Astrocyte (in vitro differentiated cells and primary cell): ENCODE data around the gene TPX2. TPM values are rescaled to one million over a fixed set of nuclear protein-coding genes. Genes with fewer than 3 reads are reported as not detected.

Experiments
- DNase-seq: peaks from one replicate; pipeline ENCODE4 v3.0.0-alpha.2; 2010; ENCODE audit warnings: low read depth
- FAIRE-seq: peaks from 2 replicates; lab custom pipeline; 2011; peaks lifted over from hg19 to GRCh38; lab: Jason Lieb, UNC
- H2AFZ ChIP-seq: 2 replicates; pipeline ENCODE4 v1.6.0; 2012; ENCODE audit warnings: low read depth, low read length, inconsistent platforms
- H3K27ac ChIP-seq: 2 replicates; pipeline ENCODE4 v1.5.1; 2011; ENCODE audit warnings: low read depth, low read length, inconsistent platforms
- H3K27me3 ChIP-seq: 2 replicates; pipeline ENCODE4 v1.6.0; 2011; ENCODE audit warnings: low read length, inconsistent platforms; ENCODE audit not compliant: insufficient read depth
- H3K36me3 ChIP-seq: 2 replicates; pipeline ENCODE4 v1.5.1; 2011; ENCODE audit warnings: low read length, inconsistent platforms; ENCODE audit not compliant: insufficient read depth
- H3K4me1 ChIP-seq: 2 replicates; pipeline ENCODE4 v1.5.1; 2011; ENCODE audit warnings: low read length, inconsistent platforms; ENCODE audit not compliant: insufficient read depth
- H3K4me2 ChIP-seq: 2 replicates; pipeline ENCODE4 v1.6.0; 2012; ENCODE audit warnings: low read length, inconsistent platforms
- H3K4me3 ChIP-seq: 2 replicates; pipeline ENCODE4 v1.5.1; 2011; ENCODE audit warnings: low read depth, mild to moderate bottlenecking, low read length, inconsistent platforms; ENCODE audit not compliant: insufficient read depth
- H3K79me2 ChIP-seq: 2 replicates; pipeline ENCODE4 v1.6.0; 2012; ENCODE audit warnings: mild to moderate bottlenecking, low read length, inconsistent platforms; ENCODE audit not compliant: insufficient read depth
- H3K9ac ChIP-seq: 2 replicates; pipeline ENCODE4 v1.6.0; 2012; ENCODE audit warnings: mild to moderate bottlenecking, low read length, inconsistent platforms
- H3K9me3 ChIP-seq: 2 replicates; pipeline ENCODE4 v1.5.1; 2012; ENCODE audit warnings: low read depth, mild to moderate bottlenecking, low read length, inconsistent platforms; ENCODE audit not compliant: insufficient read depth
- H4K20me1 ChIP-seq: 2 replicates; pipeline ENCODE4 v1.6.0; 2012; ENCODE audit warnings: low read length, inconsistent platforms; ENCODE audit not compliant: insufficient read depth
- H3K27ac Mint-ChIP-seq: one replicate; pipeline ENCODE4 v1.8.0; 2021; ENCODE audit warnings: mild to moderate bottlenecking, mixed read lengths; ENCODE audit not compliant: unreplicated experiment
- H3K27me3 Mint-ChIP-seq: one replicate; pipeline ENCODE4 v1.8.0; 2021; ENCODE audit warnings: low read depth, mixed read lengths; ENCODE audit not compliant: unreplicated experiment
- H3K36me3 Mint-ChIP-seq: one replicate; pipeline ENCODE4 v1.8.0; 2021; ENCODE audit warnings: low read depth, mixed read lengths; ENCODE audit not compliant: unreplicated experiment
- H3K4me1 Mint-ChIP-seq: one replicate; pipeline ENCODE4 v1.8.0; 2021; ENCODE audit warnings: low read depth, mixed read lengths; ENCODE audit not compliant: unreplicated experiment
- H3K4me3 Mint-ChIP-seq: one replicate; pipeline ENCODE4 v1.8.0; 2021; ENCODE audit warnings: mild to moderate bottlenecking, moderate library complexity, mixed read lengths; ENCODE audit not compliant: unreplicated experiment
- H3K9me3 Mint-ChIP-seq: one replicate; pipeline ENCODE4 v1.8.0; 2021; ENCODE audit warnings: mild to moderate bottlenecking, mixed read lengths; ENCODE audit not compliant: unreplicated experiment
- CTCF ChIP-seq: IDR thresholded peaks from 2 replicates; pipeline ENCODE4 v1.5.1; 2011; ENCODE audit warnings: low read depth, mild to moderate bottlenecking, inconsistent platforms, low read length, moderate library complexity; ENCODE audit not compliant: insufficient read depth
- EZH2 ChIP-seq: IDR thresholded peaks from 2 replicates; pipeline ENCODE4 v1.6.1; 2012; ENCODE audit warnings: mild to moderate bottlenecking, low read length, inconsistent platforms; ENCODE audit not compliant: insufficient read depth
- total RNA-seq: library from RNA; stranded (reverse); gene quantifications from 2 replicates; pipeline ENCODE4 v1.2.1, GENCODE V29; 2021

The TPX2 gene
- total RNA-seq, 1 donor from 2014 or later: 41.6 TPM

GRCh38 chr20:31699801-31700728 lies 39.0 kb upstream of the TPX2 start:
- H3K36me3 ChIP-seq: peaks cover 4% of the 10 kb centered on the region
- peaks cover 4% of the 10 kb centered on the region for H4K20me1 ChIP-seq
- H3K79me2 ChIP-seq: peaks cover 93% of the 10 kb centered on the region
- FAIRE-seq (no peak), DNase-seq (no peak)
- H2AFZ ChIP-seq: no peak overlapping the region
- no peak overlapping the region for H3K4me3 ChIP-seq
- H3K4me1 ChIP-seq: peaks cover 41% of the 10 kb centered on the region
- no peaks in the 10 kb centered on the region for H3K27me3 Mint-ChIP-seq
- H3K27ac Mint-ChIP-seq: peak overlapping the region; percentile 99
- H3K9ac ChIP-seq: peak overlapping the region; percentile 59
- peaks cover 60% of the 10 kb centered on the region for H3K4me1 Mint-ChIP-seq
- no peak overlapping the region for H3K4me3 Mint-ChIP-seq
- peak overlapping the region; percentile 49 for H3K4me2 ChIP-seq
- no peaks in the 10 kb centered on the region for H3K9me3 ChIP-seq
- TF ChIP-seq EZH2 (no peak), CTCF (no peak)
- peaks cover 3% of the 10 kb centered on the region for H3K9me3 Mint-ChIP-seq
- H3K36me3 Mint-ChIP-seq: peaks cover 29% of the 10 kb centered on the region
- H3K27me3 ChIP-seq: no peaks in the 10 kb centered on the region
- H3K27ac ChIP-seq: peak overlapping the region; percentile 88

DNA sequence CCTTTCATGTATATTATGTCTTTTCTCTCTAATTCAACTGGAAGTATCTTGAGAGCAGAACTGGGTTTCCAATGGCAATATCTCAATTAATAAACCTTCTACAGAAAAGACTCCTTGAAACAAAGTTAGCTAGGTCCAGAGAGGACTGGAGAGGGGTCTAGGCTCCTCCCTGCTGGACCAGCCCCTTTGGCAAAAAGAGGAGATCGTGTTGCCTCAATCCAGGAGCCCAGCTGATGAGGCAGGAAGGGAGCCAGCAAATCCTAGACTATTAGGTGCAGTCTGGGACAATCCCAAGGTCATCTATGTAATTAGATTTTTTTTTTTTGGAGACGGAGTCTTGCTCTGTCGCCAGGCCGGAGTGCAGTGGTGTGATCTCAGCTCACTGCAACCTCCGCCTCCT lies 38.3 kb upstream of the TPX2 start:
- FAIRE-seq (no peak), DNase-seq (no peak)
- H3K9ac ChIP-seq: no peak overlapping the region
- peaks cover 42% of the 10 kb centered on the region for H3K4me1 ChIP-seq
- no peak overlapping the region for H2AFZ ChIP-seq
- Mint-ChIP-seq H3K9me3 (peaks cover 3% of the 10 kb centered on the region), H3K27ac (peak overlapping the region; percentile 41), H3K36me3 (peaks cover 29% of the 10 kb centered on the region), H3K4me1 (peaks cover 57% of the 10 kb centered on the region), H3K4me3 (no peak overlapping the region), H3K27me3 (no peaks in the 10 kb centered on the region)
- H3K27ac ChIP-seq: no peak overlapping the region
- H3K36me3 ChIP-seq: peaks cover 4% of the 10 kb centered on the region
- H3K27me3 ChIP-seq: no peaks in the 10 kb centered on the region
- TF ChIP-seq EZH2 (no peak), CTCF (no peak)
- no peaks in the 10 kb centered on the region for H3K9me3 ChIP-seq
- no peaks in the 10 kb centered on the region for H4K20me1 ChIP-seq
- no peak overlapping the region for H3K4me2 ChIP-seq
- no peak overlapping the region for H3K4me3 ChIP-seq
- peaks cover 93% of the 10 kb centered on the region for H3K79me2 ChIP-seq

- Histone ChIP-seq H3K4me2 (no peak overlapping the region), H3K27ac (no peak overlapping the region), H3K4me1 (peaks cover 35% of the 10 kb centered on the region), H3K27me3 (no peaks in the 10 kb centered on the region), H3K9ac (no peak overlapping the region), H3K79me2 (peaks cover 93% of the 10 kb centered on the region), H2AFZ (no peak overlapping the region), H3K9me3 (no peaks in the 10 kb centered on the region), H3K36me3 (peaks cover 12% of the 10 kb centered on the region), H3K4me3 (no peak overlapping the region), H4K20me1 (no peaks in the 10 kb centered on the region)
- Mint-ChIP-seq H3K4me1 (peaks cover 53% of the 10 kb centered on the region), H3K9me3 (peaks cover 3% of the 10 kb centered on the region), H3K27ac (peak overlapping the region; percentile 43), H3K27me3 (no peaks in the 10 kb centered on the region), H3K4me3 (peak overlapping the region; percentile 37), H3K36me3 (peaks cover 30% of the 10 kb centered on the region)
- no peak for FAIRE-seq
- DNase-seq: no peak
- no peak for TF ChIP-seq EZH2
- TF ChIP-seq CTCF: no peak
Observed at GRCh38 chr20:31701591-31701990, 37.5 kb upstream of the TPX2 start.
